ENCODE results near the gene BPIFB3.

Gene BPIFB3

GRCh38 chr20:33081411-33082154 is 27.9 kb downstream of the BPIFB3 start:
- Histone ChIP-seq H3K9ac (no peak overlapping the region), H3K27ac (no peak overlapping the region), H3K27me3 (ENCODE audit: insufficient read depth, low read depth) (no peaks in the 10 kb centered on the region; the same call in 1 of the 2 replicates), H3K4me3 (IDR thresholded peaks at IDR 0.05; ENCODE audit: insufficient read depth, low read depth, low read length) (no peak overlapping the region), H3K4me2 (no peak overlapping the region), H2AFZ (ENCODE audit: low read depth) (no peak overlapping the region), H3K36me3 (ENCODE audit: insufficient read depth) (no peaks in the 10 kb centered on the region), H4K20me1 (ENCODE audit: insufficient read depth) (no peaks in the 10 kb centered on the region), H3K79me2 (ENCODE audit: insufficient read depth, low read depth) (no peaks in the 10 kb centered on the region), H3K4me1 (ENCODE audit: low read depth, poor library complexity, severe bottlenecking) (peaks cover 16% of the 10 kb centered on the region)
- no peak for TF ChIP-seq CTCF (conservative IDR thresholded peaks at IDR 0.05; ENCODE audit: low read depth, low read length)

GRCh38 chr20:33082546-33082945 is 28.8 kb downstream of the BPIFB3 start:
- H3K79me2 ChIP-seq (ENCODE audit: insufficient read depth, low read depth): no peaks in the 10 kb centered on the region
- no peak overlapping the region for H3K4me2 ChIP-seq
- no peak overlapping the region for H3K4me3 ChIP-seq (IDR thresholded peaks at IDR 0.05; ENCODE audit: insufficient read depth, low read depth, low read length)
- H2AFZ ChIP-seq (ENCODE audit: low read depth): no peak overlapping the region
- H3K36me3 ChIP-seq (ENCODE audit: insufficient read depth): no peaks in the 10 kb centered on the region
- H3K27ac ChIP-seq: no peak overlapping the region
- H3K27me3 ChIP-seq (ENCODE audit: insufficient read depth, low read depth): no peaks in the 10 kb centered on the region; the same call in 1 of the 2 replicates
- TF ChIP-seq CTCF (conservative IDR thresholded peaks at IDR 0.05; ENCODE audit: low read depth, low read length): no peak
- H4K20me1 ChIP-seq (ENCODE audit: insufficient read depth): no peaks in the 10 kb centered on the region
- no peak overlapping the region for H3K9ac ChIP-seq
- H3K4me1 ChIP-seq (ENCODE audit: low read depth, poor library complexity, severe bottlenecking): peaks cover 16% of the 10 kb centered on the region

GRCh38 chr20:33083544-33084340 is 30.0 kb downstream of the BPIFB3 start:
- TF ChIP-seq CTCF (conservative IDR thresholded peaks at IDR 0.05; ENCODE audit: low read depth, low read length): no peak
- peaks cover 12% of the 10 kb centered on the region for H3K4me1 ChIP-seq (ENCODE audit: low read depth, poor library complexity, severe bottlenecking)
- no peak overlapping the region for H3K9ac ChIP-seq
- H3K27me3 ChIP-seq (ENCODE audit: insufficient read depth, low read depth): no peaks in the 10 kb centered on the region
- H3K4me3 ChIP-seq (IDR thresholded peaks at IDR 0.05; ENCODE audit: insufficient read depth, low read depth, low read length): no peak overlapping the region
- H3K36me3 ChIP-seq (ENCODE audit: insufficient read depth): no peaks in the 10 kb centered on the region
- H3K27ac ChIP-seq: no peak overlapping the region
- no peak overlapping the region for H3K4me2 ChIP-seq
- H2AFZ ChIP-seq (ENCODE audit: low read depth): no peak overlapping the region
- H3K79me2 ChIP-seq (ENCODE audit: insufficient read depth, low read depth): no peaks in the 10 kb centered on the region
- no peaks in the 10 kb centered on the region for H4K20me1 ChIP-seq (ENCODE audit: insufficient read depth)

GRCh38 chr20:33084722-33085121 is 31.0 kb downstream of the BPIFB3 start:
- H3K4me1 ChIP-seq (ENCODE audit: low read depth, poor library complexity, severe bottlenecking): peaks cover 3% of the 10 kb centered on the region
- no peak overlapping the region for H3K9ac ChIP-seq
- no peaks in the 10 kb centered on the region for H4K20me1 ChIP-seq (ENCODE audit: insufficient read depth)
- H2AFZ ChIP-seq (ENCODE audit: low read depth): no peak overlapping the region
- no peak overlapping the region for H3K27ac ChIP-seq
- H3K4me3 ChIP-seq (IDR thresholded peaks at IDR 0.05; ENCODE audit: insufficient read depth, low read depth, low read length): no peak overlapping the region
- H3K4me2 ChIP-seq: no peak overlapping the region
- H3K36me3 ChIP-seq (ENCODE audit: insufficient read depth): no peaks in the 10 kb centered on the region
- no peaks in the 10 kb centered on the region for H3K79me2 ChIP-seq (ENCODE audit: insufficient read depth, low read depth)
- no peaks in the 10 kb centered on the region for H3K27me3 ChIP-seq (ENCODE audit: insufficient read depth, low read depth)
- no peak for TF ChIP-seq CTCF (conservative IDR thresholded peaks at IDR 0.05; ENCODE audit: low read depth, low read length)

All from KMS-11 (cell line).